ENCODE data around the gene OR7C1.

DNA sequence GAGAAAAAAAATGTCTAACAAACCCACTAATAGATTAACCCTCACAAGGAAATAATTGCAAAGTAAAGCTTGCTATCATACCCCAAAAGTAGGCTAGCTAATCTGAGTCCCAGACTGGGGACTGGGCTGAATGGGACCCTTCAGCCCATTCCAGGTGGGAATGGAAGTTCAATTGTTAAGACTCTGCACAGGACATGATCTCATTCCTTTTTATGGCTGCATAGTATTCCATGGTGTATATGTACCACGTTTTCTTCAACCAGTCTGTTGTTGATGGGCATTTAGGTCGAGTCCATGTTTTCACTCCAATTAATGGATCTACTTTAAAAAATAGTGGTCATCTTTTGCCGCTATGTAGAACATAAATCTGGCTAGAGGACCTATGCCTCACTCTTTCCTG, 17.9 kb downstream of the OR7C1 start:
- TF ChIP-seq, protein P1, sequence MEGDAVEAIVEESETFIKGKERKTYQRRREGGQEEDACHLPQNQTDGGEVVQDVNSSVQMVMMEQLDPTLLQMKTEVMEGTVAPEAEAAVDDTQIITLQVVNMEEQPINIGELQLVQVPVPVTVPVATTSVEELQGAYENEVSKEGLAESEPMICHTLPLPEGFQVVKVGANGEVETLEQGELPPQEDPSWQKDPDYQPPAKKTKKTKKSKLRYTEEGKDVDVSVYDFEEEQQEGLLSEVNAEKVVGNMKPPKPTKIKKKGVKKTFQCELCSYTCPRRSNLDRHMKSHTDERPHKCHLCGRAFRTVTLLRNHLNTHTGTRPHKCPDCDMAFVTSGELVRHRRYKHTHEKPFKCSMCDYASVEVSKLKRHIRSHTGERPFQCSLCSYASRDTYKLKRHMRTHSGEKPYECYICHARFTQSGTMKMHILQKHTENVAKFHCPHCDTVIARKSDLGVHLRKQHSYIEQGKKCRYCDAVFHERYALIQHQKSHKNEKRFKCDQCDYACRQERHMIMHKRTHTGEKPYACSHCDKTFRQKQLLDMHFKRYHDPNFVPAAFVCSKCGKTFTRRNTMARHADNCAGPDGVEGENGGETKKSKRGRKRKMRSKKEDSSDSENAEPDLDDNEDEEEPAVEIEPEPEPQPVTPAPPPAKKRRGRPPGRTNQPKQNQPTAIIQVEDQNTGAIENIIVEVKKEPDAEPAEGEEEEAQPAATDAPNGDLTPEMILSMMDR (IDR thresholded peaks at IDR 0.05), result no peak
- TF ChIP-seq POLR2A (IDR thresholded peaks at IDR 0.05), result no peak

Measured in gastroesophageal sphincter (tissue), 3 donors.